MCF 10A (cell line): ENCODE measurements around the gene PTPRN2. TPM values are rescaled to one million over a fixed set of nuclear protein-coding genes. Genes with fewer than 3 reads are reported as not detected.

ENCODE experiments used
- BruUV-seq: library from RNA; stranded (reverse); fragments of 400-500 nt; replicated peaks from 2 replicates; lab custom pipeline; 2021; lab: Mats Ljungman, UMichigan
- CTCF ChIA-PET: fragments of 300-600 bp; sonication (Branson Sonifier 250); formaldehyde crosslinking; extraction: SDS; loops from one replicate; lab custom pipeline; 2021; ENCODE audit warnings: antibody characterized with exemption, inconsistent platforms; lab: Yijun Ruan, JAX
- POLR2A ChIA-PET: fragments of 300-600, 350-650 bp; sonication (Branson Sonifier 250); formaldehyde crosslinking; extraction: SDS; loops from one replicate; lab custom pipeline; 2020; ENCODE audit warnings: antibody characterized with exemption, inconsistent platforms; lab: Yijun Ruan, JAX
- DNase-seq: peaks from one replicate; pipeline ENCODE4 v3.0.0-alpha.2; 2018; ENCODE audit not compliant: unreplicated experiment
- H3K27ac Mint-ChIP-seq: one replicate; pipeline ENCODE4 v1.8.0; 2022; ENCODE audit warnings: mild to moderate bottlenecking, low read depth, mixed read lengths; ENCODE audit not compliant: unreplicated experiment
- H3K27me3 Mint-ChIP-seq: one replicate; pipeline ENCODE4 v1.8.0; 2022; ENCODE audit warnings: mixed read lengths; ENCODE audit not compliant: insufficient read depth, unreplicated experiment
- H3K36me3 Mint-ChIP-seq: one replicate; pipeline ENCODE4 v1.8.0; 2022; ENCODE audit warnings: mild to moderate bottlenecking, moderate library complexity, mixed read lengths; ENCODE audit not compliant: insufficient read depth, unreplicated experiment
- H3K4me1 Mint-ChIP-seq: one replicate; pipeline ENCODE4 v1.8.0; 2022; ENCODE audit warnings: mixed read lengths; ENCODE audit not compliant: insufficient read depth, unreplicated experiment
- H3K4me3 Mint-ChIP-seq: one replicate; pipeline ENCODE4 v1.8.0; 2022; ENCODE audit warnings: mild to moderate bottlenecking, moderate library complexity, mixed read lengths; ENCODE audit not compliant: unreplicated experiment
- H3K9me3 Mint-ChIP-seq: one replicate; pipeline ENCODE4 v1.8.0; 2022; ENCODE audit warnings: mixed read lengths; ENCODE audit not compliant: unreplicated experiment
- CTCF ChIP-seq: fragments of 200-600 bp; IDR thresholded peaks from one replicate; pipeline ENCODE4 v1.8.0; 2022; ENCODE audit warnings: antibody characterized with exemption, mild to moderate bottlenecking; ENCODE audit not compliant: unreplicated experiment
- intact Hi-C: fragments of 100-400 bp; cut with micrococcal nuclease; formaldehyde crosslinking; loops from 2 replicates; pipeline ENCODE4 v1.14.1; 2022
- total RNA-seq: library from RNA; stranded (reverse); gene quantifications from 2 replicates; pipeline ENCODE4 v1.2.3, GENCODE V29; 2022

PTPRN2 gene
- total RNA-seq, 1 experiment from 2014 or later: 4.5 TPM

- ChIA-PET CTCF (interaction anchor here (0.7 kb wide), 1 partner anchor 86 kb away, joined by 4 read pairs; no protein-coding TSS in a partner anchor), POLR2A (interaction anchor here (1.1 kb wide), 1 partner anchor 32 kb away, joined by 3 read pairs; no protein-coding TSS in a partner anchor)
- Mint-ChIP-seq H3K4me1 (peaks cover 6% of the 10 kb centered on the region), H3K27me3 (no peaks in the 10 kb centered on the region), H3K9me3 (peaks cover 23% of the 10 kb centered on the region), H3K4me3 (no peak overlapping the region), H3K27ac (no peak overlapping the region), H3K36me3 (peaks cover 12% of the 10 kb centered on the region)
- no peak for DNase-seq
- intact Hi-C loops: no loop called here
- TF ChIP-seq CTCF: no peak
- no TSS peak for BruUV-seq
These were observed 265.5 kb downstream of the PTPRN2 start for GRCh38 chr7:158321936-158322615.

GRCh38 chr7:158321056-158321700 is 266.4 kb downstream of the PTPRN2 start:
- peaks cover 12% of the 10 kb centered on the region for H3K36me3 Mint-ChIP-seq
- no peak for TF ChIP-seq CTCF
- no peak overlapping the region for H3K27ac Mint-ChIP-seq
- peaks cover 15% of the 10 kb centered on the region for H3K9me3 Mint-ChIP-seq
- no peaks in the 10 kb centered on the region for H3K27me3 Mint-ChIP-seq
- peaks cover 6% of the 10 kb centered on the region for H3K4me1 Mint-ChIP-seq
- H3K4me3 Mint-ChIP-seq: no peak overlapping the region
- intact Hi-C loops: no loop called here
- POLR2A ChIA-PET: no interaction called here
- no peak for DNase-seq
- CTCF ChIA-PET: interaction anchor here (0.6 to 0.7 kb wide), 2 partner anchors 14 to 44 kb away, joined by 3 read pairs; no protein-coding TSS in a partner anchor
- no TSS peak for BruUV-seq

- intact Hi-C loops: no loop called here
- Mint-ChIP-seq H3K4me3 (no peak overlapping the region), H3K4me1 (peaks cover 6% of the 10 kb centered on the region), H3K27me3 (no peaks in the 10 kb centered on the region), H3K9me3 (peaks cover 15% of the 10 kb centered on the region), H3K36me3 (peaks cover 11% of the 10 kb centered on the region), H3K27ac (no peak overlapping the region)
- DNase-seq: no peak
- BruUV-seq: no TSS peak
- no peak for TF ChIP-seq CTCF
- CTCF ChIA-PET: no interaction called here
- POLR2A ChIA-PET: no interaction called here
These were observed 267.3 kb downstream of the PTPRN2 start for GRCh38 chr7:158320328-158320727.

GRCh38 chr7:158318511-158318913 is 269.1 kb downstream of the PTPRN2 start:
- POLR2A ChIA-PET: interaction anchor here (0.8 kb wide), 1 partner anchor 101 kb away, joined by 5 read pairs; no protein-coding TSS in a partner anchor
- Mint-ChIP-seq H3K4me1 (no peaks in the 10 kb centered on the region), H3K27ac (no peak overlapping the region), H3K9me3 (peaks cover 8% of the 10 kb centered on the region), H3K4me3 (no peak overlapping the region), H3K36me3 (peaks cover 5% of the 10 kb centered on the region), H3K27me3 (no peaks in the 10 kb centered on the region)
- TF ChIP-seq CTCF: no peak
- CTCF ChIA-PET: no interaction called here
- no TSS peak for BruUV-seq
- intact Hi-C loops: no loop called here
- DNase-seq: no peak
